ENCODE results near the gene TM7SF2. TPM values are rescaled to one million over a fixed set of nuclear protein-coding genes. Genes with fewer than 3 reads are reported as not detected.
"Not testable (repeated sequence)": the region's sequence is repeated elsewhere in the genome, so short reads cannot be mapped to it uniquely, and the experiment has no call there.

Gene TM7SF2
- total and polyA plus RNA-seq, 5 donors from 2014 or later: 8.0 to 20.2 (median 10.4) TPM

- no peaks in the 10 kb centered on the region for H3K4me1 Mint-ChIP-seq
- Histone ChIP-seq H3K4me1 (ENCODE audit: control insufficient read depth, insufficient read depth, low read length, poor library complexity, severe bottlenecking) (no peaks in the 10 kb centered on the region), H3K36me3 (ENCODE audit: control insufficient read depth, insufficient read depth, low read length) (no peaks in the 10 kb centered on the region), H3K27me3 (ENCODE audit: control insufficient read depth, insufficient read depth, low read length) (no peaks in the 10 kb centered on the region), H3K9me3 (ENCODE audit: control insufficient read depth in 2 of 2, low read length in 2 of 2) (no peaks in the 10 kb centered on the region), H3K27ac (ENCODE audit: insufficient read depth, low read length, poor library complexity, severe bottlenecking) (no peak overlapping the region), H3K4me3 (ENCODE audit: low read depth, low read length) (no peak overlapping the region)
- H3K9me3 Mint-ChIP-seq: peaks cover 0 to 2% (median 0%) of the 10 kb centered on the region in 7 donors
- ATAC-seq (ENCODE audit: low read depth in 2 of 2) (no peak), DNase-seq (no peak)
- H3K27me3 Mint-ChIP-seq: peaks cover 38% of the 10 kb centered on the region
- no peak overlapping the region for H3K27ac Mint-ChIP-seq
- no peaks in the 10 kb centered on the region for H3K36me3 Mint-ChIP-seq
- H3K4me3 Mint-ChIP-seq: no peak overlapping the region
These were observed 37.0 kb downstream of the TM7SF2 start for GRCh38 chr11:65148657-65149056.

DNA sequence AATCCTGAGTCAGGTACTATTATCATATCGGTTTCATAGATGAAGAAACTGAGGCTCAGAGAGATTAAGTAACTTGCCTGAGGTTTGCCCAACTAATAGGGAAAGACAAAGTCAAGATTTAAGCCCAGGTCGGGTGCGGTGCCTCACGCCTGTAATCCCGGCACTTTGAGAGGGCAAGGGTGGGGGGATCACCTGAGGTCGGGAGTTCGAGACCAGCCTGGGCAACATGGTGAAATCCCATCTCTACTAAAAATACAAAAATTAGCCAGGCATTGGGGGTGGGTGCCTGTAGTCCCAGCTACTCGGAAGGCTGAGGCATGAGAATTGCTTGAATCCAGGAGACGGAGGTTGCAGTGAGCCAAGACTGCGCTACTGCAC is 38.4 kb downstream of the TM7SF2 start:
- not testable (repeated sequence) for H3K9me3 Mint-ChIP-seq; H3K27ac ChIP-seq (ENCODE audit: insufficient read depth, low read length, poor library complexity, severe bottlenecking); H3K27me3 ChIP-seq (ENCODE audit: control insufficient read depth, insufficient read depth, low read length); DNase-seq; H3K4me1 Mint-ChIP-seq; H3K4me3 ChIP-seq (ENCODE audit: low read depth, low read length); H3K36me3 Mint-ChIP-seq; H3K4me3 Mint-ChIP-seq; H3K36me3 ChIP-seq (ENCODE audit: control insufficient read depth, insufficient read depth, low read length); H3K27ac Mint-ChIP-seq; ATAC-seq (ENCODE audit: low read depth in 2 of 2); H3K4me1 ChIP-seq (ENCODE audit: control insufficient read depth, insufficient read depth, low read length, poor library complexity, severe bottlenecking); H3K9me3 ChIP-seq (ENCODE audit: control insufficient read depth in 2 of 2, low read length in 2 of 2)
- peaks cover 36% of the 10 kb centered on the region for H3K27me3 Mint-ChIP-seq

DNA sequence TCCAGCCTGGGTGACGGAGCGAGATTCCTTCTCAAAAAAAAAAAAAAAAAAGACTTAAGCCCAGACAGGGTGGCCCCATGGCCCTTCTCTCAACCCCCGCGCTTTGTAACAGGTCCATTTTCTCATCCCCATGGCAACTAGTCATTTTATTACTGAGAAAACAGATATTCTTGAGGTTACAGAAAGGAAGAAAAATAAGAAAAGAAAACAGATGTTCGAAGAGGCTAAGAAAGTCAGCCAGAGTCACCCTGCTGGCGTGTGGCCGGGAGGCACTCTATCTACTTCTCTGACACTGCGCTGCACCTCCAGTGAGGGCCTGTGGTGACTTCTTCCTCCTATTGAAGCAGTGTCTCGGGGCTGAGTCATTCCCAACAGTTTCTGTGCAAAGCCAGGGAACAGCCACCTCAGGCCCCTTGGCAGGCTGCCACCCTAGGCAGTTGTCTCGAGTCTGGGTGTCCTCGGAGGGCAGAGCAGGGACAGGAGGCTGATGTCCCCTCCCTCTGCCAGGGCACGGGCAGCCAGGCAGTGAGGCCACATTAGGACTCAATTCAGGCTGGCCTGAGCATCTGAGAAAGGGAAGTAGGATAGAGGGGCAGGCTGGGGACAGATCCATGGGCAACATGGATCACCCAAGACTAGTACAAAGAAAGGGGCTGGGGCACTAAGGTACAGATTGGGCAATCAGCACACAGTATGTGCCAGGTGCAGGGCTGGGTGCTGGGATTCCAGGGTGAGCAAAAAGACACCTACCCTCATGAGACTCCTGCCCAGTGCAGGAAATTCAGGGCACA is 39.0 kb downstream of the TM7SF2 start:
- DNase-seq (no peak), ATAC-seq (ENCODE audit: low read depth in 2 of 2) (peak; percentile 50)
- peak overlapping the region in 1 of 3 donors; percentile 27 for H3K27ac Mint-ChIP-seq
- Histone ChIP-seq H3K27ac (ENCODE audit: insufficient read depth, low read length, poor library complexity, severe bottlenecking) (no peak overlapping the region), H3K4me3 (ENCODE audit: low read depth, low read length) (no peak overlapping the region), H3K4me1 (ENCODE audit: control insufficient read depth, insufficient read depth, low read length, poor library complexity, severe bottlenecking) (no peaks in the 10 kb centered on the region), H3K27me3 (ENCODE audit: control insufficient read depth, insufficient read depth, low read length) (no peaks in the 10 kb centered on the region), H3K36me3 (ENCODE audit: control insufficient read depth, insufficient read depth, low read length) (no peaks in the 10 kb centered on the region), H3K9me3 (ENCODE audit: control insufficient read depth in 2 of 2, low read length in 2 of 2) (no peaks in the 10 kb centered on the region)
- no peaks in the 10 kb centered on the region for H3K36me3 Mint-ChIP-seq
- no peaks in the 10 kb centered on the region for H3K9me3 Mint-ChIP-seq
- no peaks in the 10 kb centered on the region for H3K4me1 Mint-ChIP-seq
- peaks cover 30% of the 10 kb centered on the region for H3K27me3 Mint-ChIP-seq
- H3K4me3 Mint-ChIP-seq: no peak overlapping the region

DNA sequence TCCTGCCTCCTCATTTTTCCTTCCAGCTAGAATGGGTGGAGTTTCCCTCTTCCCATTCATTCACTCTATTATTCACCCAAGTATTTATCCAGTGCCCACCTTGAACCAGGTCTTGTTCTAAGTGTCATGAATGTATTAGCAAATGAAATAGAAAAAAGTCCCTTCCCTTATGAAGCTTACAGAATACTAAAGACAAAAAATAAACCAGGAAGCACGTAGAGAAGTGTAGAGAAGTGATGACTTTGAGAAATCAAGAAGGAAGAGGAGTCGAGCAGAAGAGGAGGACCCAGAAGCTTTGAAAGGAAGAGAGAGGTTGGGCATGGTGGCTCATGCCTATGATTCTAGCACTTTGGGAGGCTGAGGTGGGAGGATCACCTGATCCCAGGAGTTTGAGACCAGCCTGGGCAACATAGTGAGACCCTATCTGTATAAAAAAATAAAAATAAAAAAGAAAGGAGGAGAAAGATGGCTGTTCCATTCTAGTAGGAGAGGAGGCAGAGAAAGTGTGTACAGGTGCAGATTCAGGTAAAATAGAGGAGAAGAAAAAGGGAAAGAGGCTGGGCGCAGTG is 39.7 kb downstream of the TM7SF2 start:
- no peaks in the 10 kb centered on the region for H3K9me3 ChIP-seq (ENCODE audit: control insufficient read depth in 2 of 2, low read length in 2 of 2)
- DNase-seq (no peak), ATAC-seq (ENCODE audit: low read depth in 2 of 2) (no peak)
- peaks cover 27% of the 10 kb centered on the region for H3K27me3 Mint-ChIP-seq
- peak overlapping the region in 1 of 3 donors; percentile 27 for H3K27ac Mint-ChIP-seq
- no peak overlapping the region for H3K4me3 Mint-ChIP-seq
- H3K36me3 ChIP-seq (ENCODE audit: control insufficient read depth, insufficient read depth, low read length): no peaks in the 10 kb centered on the region
- H3K27ac ChIP-seq (ENCODE audit: insufficient read depth, low read length, poor library complexity, severe bottlenecking): no peak overlapping the region
- no peaks in the 10 kb centered on the region for H3K4me1 ChIP-seq (ENCODE audit: control insufficient read depth, insufficient read depth, low read length, poor library complexity, severe bottlenecking)
- no peaks in the 10 kb centered on the region for H3K27me3 ChIP-seq (ENCODE audit: control insufficient read depth, insufficient read depth, low read length)
- H3K4me1 Mint-ChIP-seq: no peaks in the 10 kb centered on the region
- H3K36me3 Mint-ChIP-seq: no peaks in the 10 kb centered on the region
- H3K4me3 ChIP-seq (ENCODE audit: low read depth, low read length): no peak overlapping the region
- H3K9me3 Mint-ChIP-seq: no peaks in the 10 kb centered on the region

GRCh38 chr11:65152122-65152521 is 40.5 kb downstream of the TM7SF2 start:
- H3K27ac Mint-ChIP-seq: peak overlapping the region in 1 of 3 donors; percentile 39
- H3K4me1 ChIP-seq (ENCODE audit: control insufficient read depth, insufficient read depth, low read length, poor library complexity, severe bottlenecking): no peaks in the 10 kb centered on the region
- no peaks in the 10 kb centered on the region for H3K36me3 Mint-ChIP-seq
- no peak for ATAC-seq (ENCODE audit: low read depth in 2 of 2)
- H3K27me3 Mint-ChIP-seq: peaks cover 27% of the 10 kb centered on the region
- no peaks in the 10 kb centered on the region for H3K9me3 Mint-ChIP-seq
- no peaks in the 10 kb centered on the region for H3K36me3 ChIP-seq (ENCODE audit: control insufficient read depth, insufficient read depth, low read length)
- H3K9me3 ChIP-seq (ENCODE audit: control insufficient read depth in 2 of 2, low read length in 2 of 2): no peaks in the 10 kb centered on the region
- no peak overlapping the region for H3K4me3 Mint-ChIP-seq
- no peak for DNase-seq
- no peak overlapping the region for H3K27ac ChIP-seq (ENCODE audit: insufficient read depth, low read length, poor library complexity, severe bottlenecking)
- no peak overlapping the region for H3K4me3 ChIP-seq (ENCODE audit: low read depth, low read length)
- H3K27me3 ChIP-seq (ENCODE audit: control insufficient read depth, insufficient read depth, low read length): no peaks in the 10 kb centered on the region
- no peaks in the 10 kb centered on the region for H3K4me1 Mint-ChIP-seq

GRCh38 chr11:65156256-65156655 is 44.6 kb downstream of the TM7SF2 start:
- Histone ChIP-seq H3K4me3 (ENCODE audit: low read depth, low read length) (no peak overlapping the region), H3K36me3 (ENCODE audit: control insufficient read depth, insufficient read depth, low read length) (no peaks in the 10 kb centered on the region), H3K27ac (ENCODE audit: insufficient read depth, low read length, poor library complexity, severe bottlenecking) (no peak overlapping the region), H3K27me3 (ENCODE audit: control insufficient read depth, insufficient read depth, low read length) (no peaks in the 10 kb centered on the region), H3K4me1 (ENCODE audit: control insufficient read depth, insufficient read depth, low read length, poor library complexity, severe bottlenecking) (no peaks in the 10 kb centered on the region), H3K9me3 (ENCODE audit: control insufficient read depth in 2 of 2, low read length in 2 of 2) (no peaks in the 10 kb centered on the region)
- H3K27ac Mint-ChIP-seq: no peak overlapping the region
- no peaks in the 10 kb centered on the region for H3K9me3 Mint-ChIP-seq
- no peaks in the 10 kb centered on the region for H3K4me1 Mint-ChIP-seq
- H3K36me3 Mint-ChIP-seq: no peaks in the 10 kb centered on the region
- peaks cover 32% of the 10 kb centered on the region for H3K27me3 Mint-ChIP-seq
- H3K4me3 Mint-ChIP-seq: no peak overlapping the region
- no peak for DNase-seq
- no peak for ATAC-seq (ENCODE audit: low read depth in 2 of 2)

- no peak overlapping the region for H3K4me3 Mint-ChIP-seq
- H3K9me3 Mint-ChIP-seq: no peaks in the 10 kb centered on the region
- H3K9me3 ChIP-seq (ENCODE audit: control insufficient read depth in 2 of 2, low read length in 2 of 2): no peaks in the 10 kb centered on the region
- H3K27me3 ChIP-seq (ENCODE audit: control insufficient read depth, insufficient read depth, low read length): no peaks in the 10 kb centered on the region
- no peaks in the 10 kb centered on the region for H3K36me3 ChIP-seq (ENCODE audit: control insufficient read depth, insufficient read depth, low read length)
- ATAC-seq (ENCODE audit: low read depth in 2 of 2) (no peak), DNase-seq (no peak)
- no peaks in the 10 kb centered on the region for H3K4me1 ChIP-seq (ENCODE audit: control insufficient read depth, insufficient read depth, low read length, poor library complexity, severe bottlenecking)
- H3K4me1 Mint-ChIP-seq: no peaks in the 10 kb centered on the region
- H3K4me3 ChIP-seq (ENCODE audit: low read depth, low read length): no peak overlapping the region
- H3K27me3 Mint-ChIP-seq: peaks cover 32% of the 10 kb centered on the region
- H3K36me3 Mint-ChIP-seq: no peaks in the 10 kb centered on the region
- H3K27ac Mint-ChIP-seq: no peak overlapping the region
- H3K27ac ChIP-seq (ENCODE audit: insufficient read depth, low read length, poor library complexity, severe bottlenecking): no peak overlapping the region
These were observed 45.3 kb downstream of the TM7SF2 start for GRCh38 chr11:65156926-65157325.

- DNase-seq (no peak), ATAC-seq (ENCODE audit: low read depth in 2 of 2) (no peak)
- no peaks in the 10 kb centered on the region for H3K36me3 Mint-ChIP-seq
- H3K9me3 Mint-ChIP-seq: no peaks in the 10 kb centered on the region
- H3K4me3 Mint-ChIP-seq: no peak overlapping the region
- Histone ChIP-seq H3K27ac (ENCODE audit: insufficient read depth, low read length, poor library complexity, severe bottlenecking) (no peak overlapping the region), H3K4me3 (ENCODE audit: low read depth, low read length) (no peak overlapping the region), H3K27me3 (ENCODE audit: control insufficient read depth, insufficient read depth, low read length) (no peaks in the 10 kb centered on the region), H3K4me1 (ENCODE audit: control insufficient read depth, insufficient read depth, low read length, poor library complexity, severe bottlenecking) (no peaks in the 10 kb centered on the region), H3K9me3 (ENCODE audit: control insufficient read depth in 2 of 2, low read length in 2 of 2) (no peaks in the 10 kb centered on the region), H3K36me3 (ENCODE audit: control insufficient read depth, insufficient read depth, low read length) (no peaks in the 10 kb centered on the region)
- peaks cover 32% of the 10 kb centered on the region for H3K27me3 Mint-ChIP-seq
- H3K27ac Mint-ChIP-seq: no peak overlapping the region
- no peaks in the 10 kb centered on the region for H3K4me1 Mint-ChIP-seq
These were observed 45.7 kb downstream of the TM7SF2 start for GRCh38 chr11:65157336-65157735.
